Brain microvascular endothelial cell (primary cell): ENCODE measurements around the gene KCNS1.

ENCODE experiments used
- DNase-seq: peaks from one replicate; pipeline ENCODE4 v3.0.0-alpha.2; 2020
- H3K27ac ChIP-seq: fragments of 250-450 bp; sonication (Bioruptor Pico); 2 replicates; pipeline ENCODE4 v1.5.1; 2020; ENCODE audit warnings: mild to moderate bottlenecking, moderate library complexity
- H3K27me3 ChIP-seq: fragments of 250-450 bp; sonication (Bioruptor Pico); replicated peaks from 2 replicates; pipeline ENCODE4 v1.5.1; 2020; ENCODE audit warnings: mild to moderate bottlenecking
- H3K36me3 ChIP-seq: fragments of 250-450 bp; sonication (Bioruptor Pico); replicated peaks from 2 replicates; pipeline ENCODE4 v1.5.1; 2020; ENCODE audit warnings: mild to moderate bottlenecking
- H3K4me3 ChIP-seq: 2 replicates; pipeline ENCODE4 v1.5.1; 2011; ENCODE audit warnings: low read depth, mild to moderate bottlenecking, control low read depth, low read length, moderate library complexity
- in situ Hi-C: cut with HindIII; loops from 2 replicates; pipeline ENCODE4 v1.10.0; 2017; ENCODE audit warnings: low sequenced_read_pairs, low pct_ligation_motif_present
- TF ChIP-seq, protein P1 (sequence below): IDR thresholded peaks from 2 replicates; pipeline ENCODE4 v1.5.1; 2011; ENCODE audit warnings: low read depth, mild to moderate bottlenecking, moderate library complexity, low read length, control low read depth, inconsistent platforms; ENCODE audit errors: missing control alignments

Gene KCNS1

GRCh38 chr20:45115829-45116228 lies 14.9 kb upstream of the KCNS1 start:
- DNase-seq, result no peak
- Histone ChIP-seq H3K27ac (no peak overlapping the region), H3K36me3 (no peaks in the 10 kb centered on the region), H3K27me3 (no peaks in the 10 kb centered on the region), H3K4me3 (no peak overlapping the region)
- TF ChIP-seq, protein P1, sequence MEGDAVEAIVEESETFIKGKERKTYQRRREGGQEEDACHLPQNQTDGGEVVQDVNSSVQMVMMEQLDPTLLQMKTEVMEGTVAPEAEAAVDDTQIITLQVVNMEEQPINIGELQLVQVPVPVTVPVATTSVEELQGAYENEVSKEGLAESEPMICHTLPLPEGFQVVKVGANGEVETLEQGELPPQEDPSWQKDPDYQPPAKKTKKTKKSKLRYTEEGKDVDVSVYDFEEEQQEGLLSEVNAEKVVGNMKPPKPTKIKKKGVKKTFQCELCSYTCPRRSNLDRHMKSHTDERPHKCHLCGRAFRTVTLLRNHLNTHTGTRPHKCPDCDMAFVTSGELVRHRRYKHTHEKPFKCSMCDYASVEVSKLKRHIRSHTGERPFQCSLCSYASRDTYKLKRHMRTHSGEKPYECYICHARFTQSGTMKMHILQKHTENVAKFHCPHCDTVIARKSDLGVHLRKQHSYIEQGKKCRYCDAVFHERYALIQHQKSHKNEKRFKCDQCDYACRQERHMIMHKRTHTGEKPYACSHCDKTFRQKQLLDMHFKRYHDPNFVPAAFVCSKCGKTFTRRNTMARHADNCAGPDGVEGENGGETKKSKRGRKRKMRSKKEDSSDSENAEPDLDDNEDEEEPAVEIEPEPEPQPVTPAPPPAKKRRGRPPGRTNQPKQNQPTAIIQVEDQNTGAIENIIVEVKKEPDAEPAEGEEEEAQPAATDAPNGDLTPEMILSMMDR, result no peak
- in situ Hi-C loops, result no loop called here

GRCh38 chr20:45115386-45115774 lies 14.5 kb upstream of the KCNS1 start:
- H3K36me3 ChIP-seq, result no peaks in the 10 kb centered on the region
- TF ChIP-seq, protein P1, result no peak
- in situ Hi-C loops, result no loop called here

DNA sequence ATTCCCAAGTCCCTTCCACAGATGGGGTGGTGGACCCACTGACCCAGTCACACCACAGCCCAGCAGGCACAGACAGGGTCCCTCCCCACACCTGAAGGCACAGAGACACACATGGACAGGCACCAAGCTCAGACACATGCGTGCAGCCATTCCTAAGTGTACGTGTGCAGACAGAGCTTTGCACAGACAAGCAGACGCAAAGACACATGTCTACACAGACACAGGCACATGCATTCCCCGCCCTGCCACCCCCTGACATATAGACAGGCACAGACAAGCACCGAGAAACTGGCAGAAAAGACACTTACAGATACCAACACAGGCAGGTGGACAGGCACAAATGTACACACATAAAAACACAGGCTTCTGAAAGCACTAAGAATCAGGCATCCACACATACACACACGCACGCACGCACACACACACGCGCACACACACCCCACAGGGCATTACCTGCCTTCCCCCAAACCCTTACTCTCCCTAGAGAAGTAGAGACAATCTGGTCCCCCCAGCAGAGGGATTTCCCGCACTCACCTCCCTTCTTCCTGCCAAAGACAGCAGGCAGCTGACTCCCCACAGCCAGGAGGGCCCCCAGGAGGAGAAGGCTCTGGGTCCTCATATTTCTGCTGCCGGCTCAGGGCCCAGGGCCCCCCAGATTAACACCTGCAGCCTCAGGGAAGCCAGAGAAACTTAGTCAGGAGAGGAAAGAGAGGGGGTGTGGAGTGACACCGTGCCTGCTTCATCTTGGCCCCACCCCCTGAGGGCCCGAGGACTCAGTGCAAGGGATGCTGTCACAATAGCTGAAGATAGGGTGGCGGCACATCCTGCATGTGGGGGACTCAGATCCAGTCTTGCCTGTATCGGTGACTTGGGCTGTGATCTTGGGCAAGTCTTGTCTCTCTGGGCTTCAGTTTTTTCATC lies 13.8 kb upstream of the KCNS1 start, which contains the start of gene WFDC5:
WFDC5 (minus strand) TSS at position 710 of the 921 bp plus-strand sequence; CDS start at position 619, 91 bp downstream.
- Histone ChIP-seq H3K4me3 (no peak within 1 kb of the TSS), H3K27me3 (no peaks in the 10 kb centered on the region), H3K36me3 (no peaks in the 10 kb centered on the region), H3K27ac (no peak within 1 kb of the TSS)
- TF ChIP-seq, protein P1, result no peak
- in situ Hi-C loops, result no loop called here
- DNase-seq, result no peak

More at GRCh38 chr20:45115386-45115774, 14.5 kb upstream of the KCNS1 start:
- Histone ChIP-seq H3K27me3 (no peaks in the 10 kb centered on the region), H3K4me3 (no peak overlapping the region), H3K27ac (no peak overlapping the region)
- no peak for DNase-seq

DNA sequence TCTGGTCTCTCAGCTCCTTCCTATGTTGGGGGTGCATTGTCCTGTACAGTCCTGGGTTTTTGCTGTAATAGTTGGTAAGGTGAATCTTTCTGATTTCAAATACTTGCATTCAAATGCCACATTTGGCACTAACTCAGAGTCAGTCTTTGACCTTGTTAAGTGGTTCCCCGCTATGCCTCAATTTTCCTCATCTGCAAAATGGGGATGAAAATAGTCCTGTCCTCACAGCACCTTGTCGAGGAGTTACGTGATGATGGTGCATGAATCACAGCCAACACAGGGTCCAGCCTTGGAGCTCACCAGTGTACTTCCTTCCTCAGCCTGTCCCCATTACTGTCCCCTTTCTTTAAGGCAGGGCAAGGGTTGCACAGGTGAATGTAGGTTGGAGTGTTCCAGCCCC lies 12.9 kb upstream of the KCNS1 start:
- Histone ChIP-seq H3K36me3 (no peaks in the 10 kb centered on the region), H3K4me3 (no peak overlapping the region), H3K27ac (no peak overlapping the region), H3K27me3 (no peaks in the 10 kb centered on the region)
- in situ Hi-C loops, result no loop called here
- DNase-seq, result no peak
- TF ChIP-seq, protein P1, result no peak

GRCh38 chr20:45112754-45113153 lies 11.8 kb upstream of the KCNS1 start:
- in situ Hi-C loops, result no loop called here
- TF ChIP-seq, protein P1, result no peak
- H3K27ac ChIP-seq, result no peak overlapping the region
- H3K36me3 ChIP-seq, result no peaks in the 10 kb centered on the region
- no peaks in the 10 kb centered on the region for H3K27me3 ChIP-seq
- no peak for DNase-seq
- no peak overlapping the region for H3K4me3 ChIP-seq
